GM12878 (cell line): ENCODE measurements around the gene IFITM2. TPM values are rescaled to one million over a fixed set of nuclear protein-coding genes. Genes with fewer than 3 reads are reported as not detected.

Source experiments
- ATAC-seq: fragments of 200-7000 bp; cut with Tn5 transposase; 3 replicates; pipeline ENCODE4 v1.9.1; 2020; ENCODE audit warnings: mild to moderate bottlenecking, moderate library complexity
- BruUV-seq: library from RNA; stranded (reverse); fragments of 400-500 nt; replicated peaks from 2 replicates; lab custom pipeline; 2021; lab: Mats Ljungman, UMichigan
- CTCF ChIA-PET: fragments of 300-600 bp; sonication (Branson Sonifier 250); formaldehyde crosslinking; extraction: SDS; loops from one replicate; lab custom pipeline; 2021; ENCODE audit warnings: inconsistent platforms; lab: Yijun Ruan, JAX
- POLR2A ChIA-PET: fragments of 350-600 bp; formaldehyde crosslinking; extraction: SDS; loops from one replicate; lab custom pipeline; 2021; ENCODE audit warnings: inconsistent platforms; lab: Charles Lee
- RAD21 ChIA-PET: fragments of 300-600 bp; sonication (Branson Sonifier 250); formaldehyde crosslinking; loops from one replicate; lab custom pipeline; 2023; ENCODE audit warnings: antibody characterized with exemption; ENCODE audit not compliant: unreplicated experiment; lab: Charles Lee
- SMC1A ChIA-PET: fragments of 300-600 bp; sonication (Branson Sonifier 250); formaldehyde crosslinking; loops from one replicate; lab custom pipeline; 2023; ENCODE audit not compliant: unreplicated experiment, uncharacterized antibody; lab: Charles Lee
- DNase-seq: peaks from one replicate; pipeline ENCODE4 v3.0.0-alpha.2; 2011; ENCODE audit warnings: low read depth, low spot score
- FAIRE-seq: peaks from 3 replicates; lab custom pipeline; 2011; peaks lifted over from hg19 to GRCh38; lab: Jason Lieb, UNC
- H2AFZ ChIP-seq: 2 replicates; pipeline ENCODE4 v1.6.0; 2011; ENCODE audit warnings: low read depth, low read length, control low read depth; ENCODE audit not compliant: control insufficient read depth
- H3K27ac ChIP-seq: 2 replicates; pipeline ENCODE4 v1.5.1; 2011; ENCODE audit warnings: control low read depth; ENCODE audit not compliant: control insufficient read depth, insufficient read depth
- H3K27me3 ChIP-seq, 2 experiments: replicated peaks in 1 of 2; 2 replicates each; pipeline versions ENCODE4 v1.6.0 to v1.6.1; 2011; ENCODE audit warnings: low read length in 1 of 2; ENCODE audit not compliant: control insufficient read depth in 2 of 2, insufficient read depth in 2 of 2
- H3K36me3 ChIP-seq, 2 experiments: 2 replicates each; pipeline ENCODE4 v1.5.1; 2011; ENCODE audit warnings: low read length in 1 of 2; ENCODE audit not compliant: control insufficient read depth in 2 of 2, insufficient read depth in 2 of 2
- H3K4me1 ChIP-seq: 2 replicates; pipeline ENCODE4 v1.6.1; 2011; ENCODE audit warnings: mild to moderate bottlenecking, low read length, moderate library complexity, mixed read lengths; ENCODE audit not compliant: control insufficient read depth, insufficient read depth
- H3K4me2 ChIP-seq: 2 replicates; pipeline ENCODE4 v1.6.0; 2011; ENCODE audit warnings: control low read depth; ENCODE audit not compliant: control insufficient read depth, insufficient read depth
- H3K4me3 ChIP-seq: fragments of 200-600 bp; sonication (generic); 2 replicates; pipeline ENCODE4 v1.5.1; 2016
- H3K79me2 ChIP-seq: 2 replicates; pipeline ENCODE4 v1.6.0; 2011; ENCODE audit warnings: low read length; ENCODE audit not compliant: control insufficient read depth, insufficient read depth
- H3K9ac ChIP-seq: 2 replicates; pipeline ENCODE4 v1.8.0; 2011; ENCODE audit warnings: low read length, control low read depth, mixed read lengths; ENCODE audit not compliant: control insufficient read depth, insufficient read depth
- H3K9me3 ChIP-seq: replicated peaks from 3 replicates; pipeline ENCODE4 v1.5.1; 2011; ENCODE audit warnings: mild to moderate bottlenecking, low read length; ENCODE audit not compliant: control insufficient read depth, insufficient read depth
- H4K20me1 ChIP-seq: 2 replicates; pipeline ENCODE4 v1.6.0; 2011; ENCODE audit not compliant: control insufficient read depth, insufficient read depth
- BCL3 ChIP-seq: IDR thresholded peaks from 2 replicates; pipeline ENCODE4 v1.6.1; 2011; ENCODE audit warnings: borderline replicate concordance, low read depth, mild to moderate bottlenecking, moderate library complexity, low read length; ENCODE audit not compliant: insufficient read depth, poor library complexity, severe bottlenecking
- EED ChIP-seq: sonication (generic); IDR thresholded peaks from 2 replicates; pipeline ENCODE4 v1.6.1; 2016; ENCODE audit warnings: antibody characterized with exemption, low read depth
- EZH2 ChIP-seq: IDR thresholded peaks from 2 replicates; pipeline ENCODE4 v1.6.1; 2012; ENCODE audit warnings: low read depth, mild to moderate bottlenecking, control low read depth, inconsistent platforms, low read length, borderline replicate concordance; ENCODE audit not compliant: control insufficient read depth
- HDGF ChIP-seq: fragments of 450-650 bp; IDR thresholded peaks from 2 replicates; pipeline ENCODE4 v1.6.1; 2016; ENCODE audit warnings: antibody characterized with exemption
- HSF1 ChIP-seq: fragments of 150-350 bp; IDR thresholded peaks from 2 replicates; pipeline ENCODE4 v1.6.1; 2014; ENCODE audit warnings: mild to moderate bottlenecking, low read depth, low read length
- MYC ChIP-seq: IDR thresholded peaks from 2 replicates; pipeline ENCODE4 v1.6.1; 2011; ENCODE audit warnings: mild to moderate bottlenecking, low read length, moderate library complexity, inconsistent platforms; ENCODE audit not compliant: insufficient read depth, insufficient replicate concordance, insufficient read length, severe bottlenecking
- RAD51 ChIP-seq: fragments of 450-650 bp; IDR thresholded peaks from 2 replicates; pipeline ENCODE4 v1.6.1; 2016; ENCODE audit warnings: moderate library complexity, mild to moderate bottlenecking, inconsistent platforms
- SIN3A ChIP-seq: IDR thresholded peaks from 2 replicates; pipeline ENCODE4 v1.6.1; 2012; ENCODE audit warnings: low read depth, low read length, improper control_type of control experiment
- YBX1 ChIP-seq: fragments of 450-650 bp; IDR thresholded peaks from 2 replicates; pipeline ENCODE4 v1.6.1; 2016; ENCODE audit warnings: antibody characterized with exemption
- WGBS: methylation state at CpG from one replicate; pipeline ENCODE4 v1.1.6; 2016; ENCODE audit warnings: low lambda C conversion rate; ENCODE audit not compliant: insufficient replicate concordance, insufficient coverage; ENCODE audit errors: missing lambda C conversion rate; 5-methylcytosine and 5-hydroxymethylcytosine counted together
- in situ Hi-C: fragments of 300-500 bp; cut with MboI; formaldehyde crosslinking; loops from 9 replicates; pipeline ENCODE4 v1.14.3; 2018; ENCODE audit warnings: mixed read lengths
- intact Hi-C: fragments of 100-400 bp; cut with micrococcal nuclease; formaldehyde crosslinking; loops from one replicate; pipeline ENCODE4 v1.14.2; 2022; ENCODE audit not compliant: unreplicated experiment
- polyA plus RNA-seq, 11 experiments: library from polyadenylated mRNA; depleted of rRNA in 4 of 11; unstranded in 6 of 11; stranded (reverse) in 5 of 11; fragments of >200 nt; fragmentation: Nextera tagmentation in 4 of 11; fragmentation: Illumina TruSeq in 1 of 11; extraction: Ambion mirVana in 4 of 11; extraction: Trizol in 1 of 11; gene quantifications; 1 replicate in 1 of 11; 2 replicates in 10 of 11; pipeline versions ENCODE4 v1.2.1 to v1.2.3, GENCODE V29; 2011 to 2016; ENCODE audit warnings: inconsistent platforms in 2 of 11, missing spikeins in 2 of 11, low read depth in 1 of 11
- total RNA-seq, 4 experiments: library from RNA; depleted of rRNA in 3 of 4; stranded (reverse); fragments of >200 nt in 3 of 4; fragmentation: Illumina TruSeq in 1 of 4; extraction: Trizol in 1 of 4; gene quantifications; 2 replicates each; pipeline versions ENCODE4 v1.2.1 to v1.2.3, GENCODE V29; 2013 to 2021

The IFITM2 gene
- total and polyA plus RNA-seq, 10 of the 15 experiments (the other 5 are each of a cell fraction or from before 2014, with no cell fraction given), result 116 to 3,672 (median 724) TPM

- RAD21 ChIA-PET, result interaction anchor here (2.2 to 3.7 kb wide), 5 partner anchors 28 to 106 kb away, joined by 16 to 68 read pairs (median 23); partner anchors contain the start of gene IFITM1
- FAIRE-seq (no peak), ATAC-seq (no peak)
- TF ChIP-seq MYC (no peak), EED (no peak), HDGF (peak; percentile 75)
- TF ChIP-seq, all 136 proteins: peak for 1
- no peak for DNase-seq
- Histone ChIP-seq H4K20me1 (no peaks in the 10 kb centered on the region), H3K27me3 (no peaks in the 10 kb centered on the region), H3K36me3 (no peaks in the 10 kb centered on the region), H2AFZ (no peak overlapping the region), H3K4me1 (peaks cover 25% of the 10 kb centered on the region), H3K9ac (no peak overlapping the region), H3K9me3 (peaks cover 8% of the 10 kb centered on the region; the same call in 2 of the 3 replicates), H3K27ac (no peak overlapping the region), H3K4me3 (no peak overlapping the region), H3K4me2 (no peak overlapping the region), H3K79me2 (peaks cover 7% of the 10 kb centered on the region)
- CTCF ChIA-PET, result interaction anchor here (1.9 to 3.9 kb wide), 5 partner anchors 26 to 106 kb away, joined by 11 to 31 read pairs (median 17); partner anchors contain the start of gene IFITM2
- no TSS peak for BruUV-seq
- intact Hi-C loops (loop anchor here (5.0 to 10.0 kb wide), 2 partner anchors 92 to 149 kb away; partner anchors contain the start of genes BET1L and RIC8A), in situ Hi-C loops (loop anchor here (5.0 kb wide), 1 partner anchor 104 kb away; no protein-coding TSS in a partner anchor)
- 77% methylated on average over 6 of the region's 6 CpGs for WGBS
- SMC1A ChIA-PET, result interaction anchor here (1.2 to 4.6 kb wide), 3 partner anchors 26 to 106 kb away, joined by 3 to 44 read pairs (median 5); no protein-coding TSS in a partner anchor
- POLR2A ChIA-PET, result interaction anchor here (1.9 to 3.9 kb wide), 4 partner anchors 28 to 89 kb away, joined by 24 to 86 read pairs (median 38); no protein-coding TSS in a partner anchor
Observed at GRCh38 chr11:356610-357009, 49.0 kb downstream of the IFITM2 start.

- ChIA-PET CTCF (no interaction called here), RAD21 (no interaction called here), POLR2A (no interaction called here), SMC1A (no interaction called here)
- H3K36me3 ChIP-seq, result no peaks in the 10 kb centered on the region
- H3K27me3 ChIP-seq, result no peaks in the 10 kb centered on the region
- no peak overlapping the region for H3K4me3 ChIP-seq
- H3K27ac ChIP-seq, result no peak overlapping the region
- H3K4me2 ChIP-seq, result no peak overlapping the region
- FAIRE-seq (no peak), ATAC-seq (no peak), DNase-seq (no peak)
- peaks cover 23% of the 10 kb centered on the region for H3K4me1 ChIP-seq
- in situ Hi-C loops, result loop anchor here (5.0 kb wide), 1 partner anchor 105 kb away; no protein-coding TSS in a partner anchor
- intact Hi-C loops, result loop anchor here (5.0 to 10.0 kb wide), 2 partner anchors 93 to 150 kb away; partner anchors contain the start of genes BET1L and RIC8A
- 94% methylated on average over 4 of the region's 4 CpGs for WGBS
- H4K20me1 ChIP-seq, result no peaks in the 10 kb centered on the region
- no peak overlapping the region for H2AFZ ChIP-seq
- peaks cover 8% of the 10 kb centered on the region; the same call in 2 of the 3 replicates for H3K9me3 ChIP-seq
- no peak overlapping the region for H3K9ac ChIP-seq
- peaks cover 7% of the 10 kb centered on the region for H3K79me2 ChIP-seq
- TF ChIP-seq EZH2, result no peak
- no peak for TF ChIP-seq BCL3
- TF ChIP-seq HSF1, result no peak
- TF ChIP-seq YBX1, result no peak
- no peak for TF ChIP-seq SIN3A
- TF ChIP-seq RAD51, result no peak
- no TSS peak for BruUV-seq
Observed at GRCh38 chr11:357582-357981, 50.0 kb downstream of the IFITM2 start.
